Fibroblast of lung (primary cell): ENCODE measurements around the gene SEC16A. TPM values are rescaled to one million over a fixed set of nuclear protein-coding genes. Genes with fewer than 3 reads are reported as not detected.

Experiments used
- DNase-seq, 2 donors: peaks; one replicate each; pipeline versions ENCODE4 v3.0.0 to v3.0.0-alpha.2; 2010; ENCODE audit warnings: low read depth in 2 of 2
- H2AFZ ChIP-seq: 2 replicates; pipeline ENCODE4 v1.5.1; 2012; ENCODE audit warnings: low read length, control low read depth, inconsistent platforms
- H3K27ac ChIP-seq: 2 replicates; pipeline ENCODE4 v1.5.1; 2011; ENCODE audit warnings: low read length, control low read depth; ENCODE audit not compliant: insufficient read depth
- H3K27me3 ChIP-seq: 2 replicates; pipeline ENCODE4 v1.5.1; 2011; ENCODE audit warnings: mild to moderate bottlenecking, low read length; ENCODE audit not compliant: control insufficient read depth, insufficient read depth
- H3K36me3 ChIP-seq: 2 replicates; pipeline ENCODE4 v1.5.1; 2011; ENCODE audit warnings: low read length; ENCODE audit not compliant: control insufficient read depth, insufficient read depth
- H3K4me1 ChIP-seq: 2 replicates; pipeline ENCODE4 v1.5.1; 2011; ENCODE audit warnings: low read length; ENCODE audit not compliant: control insufficient read depth, insufficient read depth; ENCODE audit errors: extremely low read depth
- H3K4me2 ChIP-seq: 2 replicates; pipeline ENCODE4 v1.5.1; 2011; ENCODE audit warnings: low read length, control low read depth; ENCODE audit not compliant: insufficient read depth; ENCODE audit errors: extremely low read depth
- H3K4me3 ChIP-seq, 4 experiments: fragments of 200-600 bp in 1 of 4; sonication (generic) in 1 of 4; replicated peaks in 1 of 4; 2 replicates each; pipeline ENCODE4 v1.5.1; 2011 to 2016; ENCODE audit warnings: low read length in 4 of 4, low read depth in 3 of 4, mild to moderate bottlenecking in 3 of 4, control low read depth in 2 of 4, inconsistent platforms in 1 of 4, mixed read lengths in 1 of 4; ENCODE audit not compliant: insufficient read depth in 1 of 4; ENCODE audit errors: control extremely low read depth in 1 of 4
- H3K79me2 ChIP-seq: 2 replicates; pipeline ENCODE4 v1.5.1; 2012; ENCODE audit warnings: mild to moderate bottlenecking, low read length, inconsistent platforms; ENCODE audit not compliant: control insufficient read depth, insufficient read depth
- H3K9ac ChIP-seq: 2 replicates; pipeline ENCODE4 v1.5.1; 2011; ENCODE audit warnings: mild to moderate bottlenecking, low read length, control low read depth; ENCODE audit not compliant: insufficient read depth
- H3K9me3 ChIP-seq: 2 replicates; pipeline ENCODE4 v1.5.1; 2012; ENCODE audit warnings: low read depth, low read length; ENCODE audit not compliant: control insufficient read depth, insufficient read depth
- H4K20me1 ChIP-seq: 2 replicates; pipeline ENCODE4 v1.5.1; 2011; ENCODE audit warnings: low read length; ENCODE audit not compliant: control insufficient read depth, insufficient read depth; ENCODE audit errors: extremely low read depth
- CTCF ChIP-seq, 2 donors: IDR thresholded peaks in 1 of 2; conservative IDR thresholded peaks in 1 of 2; 1 replicate in 1 of 2; 2 replicates in 1 of 2; pipeline ENCODE4 v1.5.1; 2011 to 2012; ENCODE audit warnings: low read length in 2 of 2, control low read depth in 1 of 2, inconsistent platforms in 1 of 2, low read depth in 1 of 2, mild to moderate bottlenecking in 1 of 2
- EZH2 ChIP-seq: IDR thresholded peaks from 2 replicates; pipeline ENCODE4 v1.5.1; 2012; ENCODE audit warnings: low read length, control low read depth, mild to moderate bottlenecking; ENCODE audit errors: missing control alignments
- polyA plus RNA-seq, 2 donors: library from polyadenylated mRNA; depleted of rRNA in 1 of 2; stranded (reverse) in 1 of 2; unstranded in 1 of 2; fragments of >200 nt; gene quantifications; 2 replicates each; pipeline ENCODE4 v1.2.1, GENCODE V29; 2011 to 2012; ENCODE audit warnings: missing spikeins in 1 of 2
- total RNA-seq: library from RNA; depleted of rRNA; stranded (reverse); fragments of >200 nt; gene quantifications from 2 replicates; pipeline ENCODE4 v1.2.1, GENCODE V29; 2014

SEC16A gene
- total and polyA plus RNA-seq, 2 donors (not counting 1 experiment from before 2014, with no cell fraction given), result 17.8 to 23.9 TPM

DNA sequence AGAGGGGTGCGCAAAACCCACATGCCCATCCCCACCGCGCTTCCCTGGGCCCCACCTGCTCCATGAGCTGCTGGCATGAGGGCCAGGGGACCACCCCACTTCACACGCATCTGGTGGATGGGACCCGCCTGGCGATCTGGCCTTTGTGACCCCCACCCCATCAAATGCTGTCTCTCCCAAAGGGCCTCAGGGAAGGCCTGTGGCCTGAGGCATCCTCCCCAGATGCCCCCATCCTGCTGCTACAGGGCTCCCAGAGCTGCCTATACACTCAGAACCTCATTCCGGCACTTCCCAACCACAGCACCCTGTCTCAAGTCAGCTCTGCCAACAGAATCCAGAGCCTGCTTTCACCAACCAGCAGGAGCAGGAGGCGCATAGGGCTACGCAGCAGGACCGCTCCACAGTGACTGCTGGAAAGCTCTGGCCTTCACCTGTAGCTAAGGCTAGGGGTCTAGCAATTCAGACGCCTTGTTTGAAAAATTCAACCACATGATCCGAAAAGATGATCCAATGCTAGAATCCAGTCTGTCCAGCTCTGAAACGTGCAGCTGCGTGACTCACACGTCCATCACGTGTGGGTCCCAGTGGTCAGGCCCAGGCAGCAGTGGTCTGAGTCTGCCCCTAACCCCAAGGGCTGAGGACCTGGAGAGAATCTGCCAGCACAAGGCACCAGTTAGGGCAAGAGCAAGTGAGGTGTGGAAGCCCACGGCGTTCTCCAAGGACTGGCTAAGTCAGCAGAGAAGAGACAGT lies 81.5 kb downstream of the SEC16A start:
- no peak overlapping the region for H3K9ac ChIP-seq
- TF ChIP-seq EZH2 (no peak), CTCF (conservative IDR thresholded peaks at IDR 0.05 in 1 of 2, IDR thresholded peaks at IDR 0.05 in 1 of 2; ENCODE audit: low read depth in 1 of 2, low read length in 2 of 2) (no peak)

GRCh38 chr9:136400038-136400834 lies 82.6 kb downstream of the SEC16A start, which contains the start of gene SNAPC4:
SNAPC4 (minus strand) TSS chr9:136400170; CDS start chr9:136398428, 1,742 bp downstream.
- Histone ChIP-seq H3K4me3 (peak within 1 kb of the TSS; percentile 74 to 90 (median 86)), H3K27ac (peak within 1 kb of the TSS; percentile 72), H3K4me1 (peaks cover 10% of the 10 kb centered on the region), H2AFZ (peak within 1 kb of the TSS; percentile 92), H3K9me3 (no peaks in the 10 kb centered on the region), H3K9ac (peak within 1 kb of the TSS; percentile 70), H3K4me2 (peak within 1 kb of the TSS; percentile 93), H3K36me3 (peaks cover 24% of the 10 kb centered on the region), H4K20me1 (no peaks in the 10 kb centered on the region), H3K27me3 (no peaks in the 10 kb centered on the region), H3K79me2 (peaks cover 20% of the 10 kb centered on the region)
- TF ChIP-seq EZH2 (no peak), CTCF (conservative IDR thresholded peaks at IDR 0.05 in 1 of 2, IDR thresholded peaks at IDR 0.05 in 1 of 2; ENCODE audit: low read depth in 1 of 2, low read length in 2 of 2) (peak; percentile 47 to 82)
- DNase-seq, result peak; percentile 75 to 82

More for the DNA sequence above, 81.5 kb downstream of the SEC16A start:
- Histone ChIP-seq H3K4me2 (no peak overlapping the region), H4K20me1 (no peaks in the 10 kb centered on the region), H3K9me3 (no peaks in the 10 kb centered on the region), H3K4me1 (peaks cover 10% of the 10 kb centered on the region), H3K36me3 (peaks cover 25% of the 10 kb centered on the region), H3K79me2 (peaks cover 20% of the 10 kb centered on the region), H3K27ac (no peak overlapping the region), H3K4me3 (no peak overlapping the region), H3K27me3 (no peaks in the 10 kb centered on the region), H2AFZ (no peak overlapping the region)
- DNase-seq, result no peak
